Neural progenitor cell (in vitro differentiated cells): ENCODE data around the gene PDXP. TPM values are rescaled to one million over a fixed set of nuclear protein-coding genes. Genes with fewer than 3 reads are reported as not detected.
A peak's percentile ranks its signal among the peaks of the same experiment; 100 is the strongest.

Experiments
- DNase-seq: peaks from one replicate; pipeline ENCODE4 v3.0.0-alpha.2; 2016; ENCODE audit warnings: low spot score
- H2AFZ ChIP-seq: fragments of 200-600 bp; sonication (generic); replicated peaks from 2 replicates; pipeline ENCODE4 v1.6.1; 2016; ENCODE audit warnings: antibody characterized with exemption
- H3F3A ChIP-seq: fragments of 200-600 bp; sonication (generic); 2 replicates; pipeline ENCODE4 v1.6.1; 2016; ENCODE audit warnings: antibody characterized with exemption, low read depth
- H3K27ac ChIP-seq: fragments of 200-600 bp; sonication (generic); 2 replicates; pipeline ENCODE4 v1.5.1; 2016; ENCODE audit warnings: mild to moderate bottlenecking
- H3K27me3 ChIP-seq: fragments of 200-600 bp; sonication (generic); 2 replicates; pipeline ENCODE4 v1.6.1; 2016; ENCODE audit warnings: mild to moderate bottlenecking, moderate library complexity
- H3K36me3 ChIP-seq: fragments of 200-600 bp; sonication (generic); 2 replicates; pipeline ENCODE4 v1.5.1; 2016
- H3K4me1 ChIP-seq: fragments of 200-600 bp; sonication (generic); 2 replicates; pipeline ENCODE4 v1.6.1; 2016; ENCODE audit warnings: mixed run types
- H3K4me2 ChIP-seq: fragments of 200-600 bp; sonication (generic); 2 replicates; pipeline ENCODE4 v1.6.1; 2016
- H3K4me3 ChIP-seq: fragments of 200-600 bp; sonication (generic); 2 replicates; pipeline ENCODE4 v1.5.1; 2016
- H3K79me2 ChIP-seq: fragments of 200-600 bp; sonication (generic); 2 replicates; pipeline ENCODE4 v1.6.1; 2016; ENCODE audit warnings: low read depth
- H3K9ac ChIP-seq: fragments of 200-600 bp; sonication (generic); 2 replicates; pipeline ENCODE4 v1.6.1; 2016
- H3K9me3 ChIP-seq: fragments of 200-600 bp; sonication (generic); 2 replicates; pipeline ENCODE4 v1.5.1; 2016; ENCODE audit warnings: low read depth
- H4K20me1 ChIP-seq: fragments of 200-600 bp; sonication (generic); 2 replicates; pipeline ENCODE4 v1.6.1; 2016; ENCODE audit warnings: low read depth
- H3K27ac Mint-ChIP-seq: 3 replicates; pipeline ENCODE4 v1.8.0; 2021; ENCODE audit warnings: mixed read lengths
- H3K27me3 Mint-ChIP-seq: 2 replicates; pipeline ENCODE4 v1.8.0; 2022; ENCODE audit warnings: low read depth, mild to moderate bottlenecking, inconsistent platforms, moderate library complexity, mixed read lengths; ENCODE audit not compliant: insufficient read depth
- H3K36me3 Mint-ChIP-seq: 3 replicates; pipeline ENCODE4 v1.8.0; 2021; ENCODE audit warnings: mixed read lengths
- H3K4me1 Mint-ChIP-seq: 3 replicates; pipeline ENCODE4 v1.8.0; 2021; ENCODE audit warnings: mixed read lengths
- H3K4me3 Mint-ChIP-seq: 3 replicates; pipeline ENCODE4 v1.8.0; 2021; ENCODE audit warnings: mild to moderate bottlenecking, moderate library complexity, mixed read lengths
- H3K9me3 Mint-ChIP-seq: 3 replicates; pipeline ENCODE4 v1.8.0; 2020; ENCODE audit warnings: mixed read lengths
- EZH2 ChIP-seq: fragments of 200-600 bp; sonication (generic); IDR thresholded peaks from 2 replicates; pipeline ENCODE4 v1.6.1; 2017; ENCODE audit warnings: antibody characterized with exemption, mild to moderate bottlenecking, moderate library complexity
- EZH2phosphoT487 ChIP-seq: fragments of 200-600 bp; sonication (generic); IDR thresholded peaks from 2 replicates; pipeline ENCODE4 v1.6.1; 2017; ENCODE audit warnings: antibody characterized with exemption
- total RNA-seq: library from RNA; depleted of rRNA; stranded (reverse); fragments of >200 nt; gene quantifications from 2 replicates; pipeline ENCODE4 v1.2.3, GENCODE V29; 2015; ENCODE audit warnings: low replicate concordance
- TF ChIP-seq, protein P1 (sequence below): fragments of 200-600 bp; sonication (generic); IDR thresholded peaks from 2 replicates; pipeline ENCODE4 v1.5.1; 2017; ENCODE audit warnings: antibody characterized with exemption, mild to moderate bottlenecking

PDXP gene
- total RNA-seq, 1 donor from 2014 or later = 25.1 TPM

DNA sequence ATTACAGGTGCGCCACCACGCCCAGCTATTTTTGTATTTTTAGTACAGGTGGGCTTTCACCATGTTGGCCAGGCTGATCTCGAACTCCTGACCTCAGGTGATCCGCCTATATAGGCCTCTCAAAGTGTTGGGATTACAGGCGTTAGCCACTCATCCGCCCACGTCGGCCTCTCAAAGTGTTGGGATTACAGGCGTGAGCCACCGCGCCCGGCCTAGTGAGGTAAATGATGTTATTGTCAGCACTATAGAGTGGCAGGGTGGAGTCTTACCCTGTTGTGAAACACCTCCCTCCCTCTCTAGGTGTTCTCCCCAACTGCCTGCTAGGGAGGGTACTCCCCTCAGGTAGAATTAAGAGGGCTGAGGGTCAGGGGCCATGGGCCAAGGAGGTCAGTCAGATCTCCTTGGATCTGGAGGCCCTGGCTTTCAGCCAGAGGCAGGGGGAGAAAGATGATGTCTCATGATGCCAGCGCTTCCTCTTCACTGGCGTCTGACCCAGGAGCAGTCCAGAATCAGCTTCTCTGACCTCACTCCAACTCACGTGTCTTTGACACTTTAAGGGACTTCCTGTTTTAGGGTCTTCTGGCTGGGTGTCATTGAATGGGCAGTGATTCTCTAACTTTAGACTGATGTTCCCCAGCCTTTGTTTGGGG, 47.9 kb upstream of the PDXP start:
- no peak for DNase-seq
- peaks cover 27% of the 10 kb centered on the region for H3F3A ChIP-seq
- H3K9me3 Mint-ChIP-seq = no peaks in the 10 kb centered on the region
- no peak overlapping the region for H2AFZ ChIP-seq
- H3K27me3 ChIP-seq = no peaks in the 10 kb centered on the region
- no peak overlapping the region for H3K27ac ChIP-seq
- peaks cover 9% of the 10 kb centered on the region for H3K4me1 ChIP-seq
- no peaks in the 10 kb centered on the region for H3K36me3 ChIP-seq
- H3K36me3 Mint-ChIP-seq = peaks cover 3% of the 10 kb centered on the region
- H3K4me2 ChIP-seq = no peak overlapping the region
- H3K9ac ChIP-seq = no peak overlapping the region
- peaks cover 12% of the 10 kb centered on the region for H4K20me1 ChIP-seq
- H3K9me3 ChIP-seq = no peaks in the 10 kb centered on the region
- H3K27me3 Mint-ChIP-seq = peaks cover 8% of the 10 kb centered on the region
- H3K4me3 Mint-ChIP-seq = peak overlapping the region; percentile 97
- peaks cover 21% of the 10 kb centered on the region for H3K4me1 Mint-ChIP-seq
- H3K27ac Mint-ChIP-seq = no peak overlapping the region
- peaks cover 23% of the 10 kb centered on the region for H3K79me2 ChIP-seq
- TF ChIP-seq, protein P1, sequence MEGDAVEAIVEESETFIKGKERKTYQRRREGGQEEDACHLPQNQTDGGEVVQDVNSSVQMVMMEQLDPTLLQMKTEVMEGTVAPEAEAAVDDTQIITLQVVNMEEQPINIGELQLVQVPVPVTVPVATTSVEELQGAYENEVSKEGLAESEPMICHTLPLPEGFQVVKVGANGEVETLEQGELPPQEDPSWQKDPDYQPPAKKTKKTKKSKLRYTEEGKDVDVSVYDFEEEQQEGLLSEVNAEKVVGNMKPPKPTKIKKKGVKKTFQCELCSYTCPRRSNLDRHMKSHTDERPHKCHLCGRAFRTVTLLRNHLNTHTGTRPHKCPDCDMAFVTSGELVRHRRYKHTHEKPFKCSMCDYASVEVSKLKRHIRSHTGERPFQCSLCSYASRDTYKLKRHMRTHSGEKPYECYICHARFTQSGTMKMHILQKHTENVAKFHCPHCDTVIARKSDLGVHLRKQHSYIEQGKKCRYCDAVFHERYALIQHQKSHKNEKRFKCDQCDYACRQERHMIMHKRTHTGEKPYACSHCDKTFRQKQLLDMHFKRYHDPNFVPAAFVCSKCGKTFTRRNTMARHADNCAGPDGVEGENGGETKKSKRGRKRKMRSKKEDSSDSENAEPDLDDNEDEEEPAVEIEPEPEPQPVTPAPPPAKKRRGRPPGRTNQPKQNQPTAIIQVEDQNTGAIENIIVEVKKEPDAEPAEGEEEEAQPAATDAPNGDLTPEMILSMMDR = no peak
- TF ChIP-seq EZH2 (no peak), EZH2phosphoT487 (no peak)
- no peak overlapping the region for H3K4me3 ChIP-seq

DNA sequence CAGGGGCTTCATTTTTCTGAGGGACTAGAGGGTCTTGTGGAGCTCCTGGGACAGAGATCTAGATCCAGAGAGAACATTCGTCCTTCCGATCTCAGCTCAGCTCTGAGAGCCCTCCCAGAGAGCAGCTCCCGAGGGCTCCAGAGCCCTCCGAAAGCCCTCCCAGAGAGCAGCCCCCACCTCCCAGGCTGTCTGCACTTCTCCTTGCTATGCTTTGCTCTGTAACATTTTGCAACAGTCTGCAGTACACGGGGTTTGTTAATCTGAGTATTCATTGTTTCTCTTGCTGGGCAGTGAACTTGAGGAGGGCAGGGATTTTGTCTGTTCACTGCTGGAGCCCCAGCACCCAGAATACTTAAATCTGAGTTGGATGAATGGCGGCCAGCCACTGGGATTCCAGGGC, 47.3 kb upstream of the PDXP start:
- peaks cover 9% of the 10 kb centered on the region for H3K4me1 ChIP-seq
- no peak overlapping the region for H3K9ac ChIP-seq
- no peak overlapping the region for H2AFZ ChIP-seq
- H3K27me3 Mint-ChIP-seq = peaks cover 3% of the 10 kb centered on the region
- peaks cover 4% of the 10 kb centered on the region for H3K36me3 Mint-ChIP-seq
- peaks cover 21% of the 10 kb centered on the region for H3K4me1 Mint-ChIP-seq
- no peak overlapping the region for H3K27ac ChIP-seq
- H3K79me2 ChIP-seq = peaks cover 23% of the 10 kb centered on the region
- H3F3A ChIP-seq = peaks cover 27% of the 10 kb centered on the region
- no peak for TF ChIP-seq EZH2
- TF ChIP-seq, protein P1 = no peak
- no peak for TF ChIP-seq EZH2phosphoT487
- no peak for DNase-seq
- H3K4me3 Mint-ChIP-seq = peak overlapping the region; percentile 33
- H3K27ac Mint-ChIP-seq = no peak overlapping the region
- H3K4me2 ChIP-seq = no peak overlapping the region
- no peaks in the 10 kb centered on the region for H3K27me3 ChIP-seq
- no peaks in the 10 kb centered on the region for H3K9me3 Mint-ChIP-seq
- no peaks in the 10 kb centered on the region for H3K36me3 ChIP-seq
- H4K20me1 ChIP-seq = peaks cover 12% of the 10 kb centered on the region
- no peak overlapping the region for H3K4me3 ChIP-seq
- no peaks in the 10 kb centered on the region for H3K9me3 ChIP-seq

DNA sequence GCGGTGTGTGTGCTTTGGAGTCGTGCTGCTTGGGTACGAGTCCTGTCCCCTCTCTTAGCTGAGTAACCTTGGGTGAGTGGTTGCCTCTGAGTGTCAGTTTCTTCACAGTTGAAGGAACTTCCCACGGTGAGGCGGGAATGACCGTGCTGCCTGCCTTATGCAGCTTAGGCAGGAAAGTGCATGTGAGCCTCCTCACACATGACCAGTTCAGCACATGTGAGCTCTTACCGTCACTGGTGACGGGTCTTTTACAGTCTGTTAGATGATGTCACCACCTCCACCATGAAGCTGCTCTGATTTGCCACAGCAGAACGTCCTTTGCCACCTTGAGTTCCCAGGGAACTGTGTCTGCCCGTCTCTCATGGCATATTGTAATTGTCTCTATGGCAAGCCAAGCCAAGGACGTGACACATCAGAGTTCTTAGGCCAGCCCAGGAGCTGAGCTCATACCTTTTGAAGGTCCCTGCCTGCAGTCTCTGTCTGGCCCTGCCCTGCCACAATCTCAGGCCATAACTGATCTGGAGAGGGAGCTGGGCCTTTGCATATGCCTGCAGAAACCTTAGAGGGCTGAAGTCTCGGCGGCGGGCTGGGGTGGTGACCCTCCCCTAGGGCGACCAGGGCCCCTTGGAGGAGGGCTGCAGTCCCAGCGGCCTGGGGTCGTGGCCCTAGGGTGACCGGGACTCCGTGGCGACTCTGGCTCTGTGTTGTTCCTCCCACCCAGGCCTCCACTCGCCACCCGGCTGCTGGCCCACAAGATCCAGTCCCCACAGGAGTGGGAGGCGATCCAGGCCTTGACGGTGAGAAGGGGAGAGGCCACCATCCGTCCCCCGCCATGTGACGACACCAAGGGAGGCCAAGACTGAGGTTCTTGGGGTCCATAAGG, 42.1 kb upstream of the PDXP start:
- no peak overlapping the region for H3K4me3 ChIP-seq
- H4K20me1 ChIP-seq = no peaks in the 10 kb centered on the region
- Mint-ChIP-seq H3K27ac (no peak overlapping the region), H3K4me3 (no peak overlapping the region), H3K9me3 (no peaks in the 10 kb centered on the region), H3K4me1 (no peaks in the 10 kb centered on the region), H3K36me3 (peaks cover 9% of the 10 kb centered on the region), H3K27me3 (no peaks in the 10 kb centered on the region)
- H3K9ac ChIP-seq = no peak overlapping the region
- H3K9me3 ChIP-seq = no peaks in the 10 kb centered on the region
- H3K36me3 ChIP-seq = no peaks in the 10 kb centered on the region
- no peaks in the 10 kb centered on the region for H3K27me3 ChIP-seq
- no peaks in the 10 kb centered on the region for H3F3A ChIP-seq
- no peak for TF ChIP-seq EZH2
- no peak for TF ChIP-seq EZH2phosphoT487
- TF ChIP-seq, protein P1 = no peak
- H3K27ac ChIP-seq = no peak overlapping the region
- no peak overlapping the region for H2AFZ ChIP-seq
- H3K79me2 ChIP-seq = no peaks in the 10 kb centered on the region
- DNase-seq = no peak
- H3K4me2 ChIP-seq = no peak overlapping the region
- no peaks in the 10 kb centered on the region for H3K4me1 ChIP-seq
